Endothelial cell of hepatic sinusoid (primary cell): ENCODE measurements around the gene POLR2L.

Experiments
- in situ Hi-C: cut with HindIII; loops from 2 replicates; pipeline ENCODE4 v1.10.0; 2017; ENCODE audit warnings: low sequenced_read_pairs

Gene POLR2L

DNA sequence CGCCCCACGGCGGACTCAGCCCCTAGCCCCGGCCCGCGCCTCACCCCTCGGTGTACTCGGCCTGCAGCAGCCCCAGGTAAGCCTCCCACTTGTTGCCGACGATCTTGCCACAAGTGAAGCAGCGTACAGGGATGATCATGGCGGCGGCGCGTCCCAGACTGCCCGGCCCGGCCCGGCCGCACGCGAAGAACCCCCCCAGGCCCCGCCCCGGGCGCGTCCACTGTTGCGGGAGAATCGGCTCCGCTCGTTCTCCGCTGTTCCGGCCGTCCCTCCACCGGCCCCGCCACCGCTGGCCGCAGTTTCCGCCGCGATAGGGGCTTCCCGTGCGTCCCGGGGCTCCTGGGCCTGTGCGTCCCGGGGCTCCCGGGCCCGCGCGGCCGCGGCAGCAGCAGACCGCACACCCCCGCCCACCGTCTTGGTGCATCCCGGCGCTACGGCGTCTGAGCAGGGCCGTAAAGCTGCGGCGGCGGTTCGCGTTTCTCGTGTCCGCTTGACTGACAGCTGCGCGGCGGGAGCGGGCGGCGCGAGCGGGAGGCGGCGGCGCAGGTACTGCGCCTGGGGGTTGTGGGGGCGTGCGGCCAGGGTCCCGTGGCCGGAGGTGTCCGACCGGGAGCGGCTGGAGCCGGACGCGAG is at the start of gene POLR2L, which contains the start of gene TSPAN4:
Gene POLR2L, minus strand, starts transcription at position 160 of the 633 bp plus-strand sequence. Its CDS starts 21 bp downstream, at position 139.
Gene TSPAN4, plus strand, starts transcription at position 483 of the 633 bp plus-strand sequence. CDS start 7,453 bp downstream, outside the sequence.
- in situ Hi-C loops, result no loop called here

DNA sequence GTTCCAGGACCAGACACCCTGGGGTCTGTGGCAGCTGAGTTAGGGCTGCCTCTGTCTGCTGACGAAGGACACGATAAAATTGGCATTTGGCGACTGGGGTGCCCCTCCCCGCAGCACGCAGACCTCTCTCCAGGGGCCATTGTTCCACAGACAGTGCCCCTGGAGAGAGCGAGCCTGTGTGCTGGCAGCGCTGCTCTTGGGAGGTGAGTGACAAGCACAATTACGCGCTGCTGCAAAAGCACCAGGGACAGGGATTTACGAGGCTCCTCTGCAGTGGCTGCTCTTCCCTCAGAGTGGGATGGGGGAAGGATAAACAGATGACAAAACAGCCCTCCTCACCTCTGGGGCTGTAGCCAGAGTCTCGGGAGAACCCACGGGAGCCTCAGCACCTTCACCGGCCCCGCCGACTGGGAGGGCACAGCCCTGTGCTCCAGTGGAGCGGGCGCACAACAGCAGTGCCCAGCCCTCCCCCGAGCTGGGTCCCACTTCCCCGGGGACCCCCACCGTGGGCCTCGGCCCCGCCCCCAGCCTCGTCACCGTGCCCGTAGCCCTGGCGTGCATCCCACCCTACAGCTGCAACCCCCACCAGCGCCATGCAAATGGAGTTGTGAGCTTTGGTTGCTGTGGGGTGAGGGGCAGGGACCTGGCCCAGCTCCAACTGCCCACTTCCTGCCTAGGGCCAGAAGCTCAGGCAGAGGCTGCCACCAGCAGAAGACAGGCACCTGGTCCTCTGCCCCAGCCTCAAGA is 48.6 kb upstream of the POLR2L start:
- in situ Hi-C loops, result no loop called here

DNA sequence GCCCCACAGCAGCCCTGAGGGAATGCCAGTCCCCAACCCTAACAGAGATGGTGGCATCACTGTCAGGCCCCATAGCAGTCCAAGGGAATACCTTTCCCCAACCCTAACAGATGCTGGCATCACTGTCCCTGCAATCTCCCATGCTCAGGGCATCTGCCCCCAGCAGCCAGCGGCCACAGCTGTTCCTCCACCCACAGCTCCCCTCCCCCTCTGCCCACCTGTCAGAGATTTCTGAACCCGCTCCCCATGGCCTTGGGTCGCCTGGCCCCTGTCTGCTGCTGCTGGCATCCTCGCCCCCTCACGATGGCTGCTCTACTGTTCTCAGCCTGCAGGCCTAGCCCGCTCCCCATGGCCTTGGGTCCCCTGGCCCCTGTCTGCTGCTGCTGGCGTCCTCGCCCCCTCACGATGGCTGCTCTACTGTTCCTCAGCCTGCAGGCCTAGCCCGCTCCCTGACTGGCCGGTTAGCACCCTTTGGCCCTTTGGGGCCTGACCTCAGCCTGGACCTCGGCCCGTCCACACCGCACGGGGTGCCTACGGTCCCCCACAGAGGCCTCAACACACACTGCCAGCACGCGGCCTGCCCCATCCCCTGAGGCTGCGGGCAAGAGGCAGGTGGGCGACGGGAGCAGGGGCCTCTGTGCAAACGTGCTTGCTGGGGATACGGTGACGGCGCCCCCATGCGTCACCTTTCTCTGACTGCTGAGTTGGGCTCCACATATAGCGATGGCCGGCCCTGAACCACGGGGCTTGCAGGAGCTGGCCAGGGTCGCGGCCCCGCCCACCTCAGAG is 47.6 kb upstream of the POLR2L start:
- in situ Hi-C loops, result no loop called here

DNA sequence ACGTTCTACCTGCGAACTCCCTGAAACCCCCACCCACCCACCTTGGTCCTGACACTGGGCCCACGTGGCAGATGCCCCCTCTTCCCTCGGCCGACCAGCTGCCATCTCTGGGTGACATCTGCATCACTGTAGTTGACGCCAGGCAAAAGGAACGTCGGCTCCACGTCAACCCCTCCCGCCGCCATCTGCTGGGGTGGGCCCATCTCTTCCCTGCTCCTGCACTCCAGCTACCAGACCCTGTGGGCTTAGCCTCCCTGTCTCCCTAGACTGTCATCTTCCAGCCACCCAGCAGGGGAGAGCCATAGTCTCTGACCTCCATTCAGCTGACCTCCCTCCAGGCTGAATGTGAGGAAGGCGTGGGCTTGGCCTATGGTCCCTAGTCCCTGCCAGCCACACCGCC is 46.9 kb upstream of the POLR2L start:
- in situ Hi-C loops, result no loop called here

DNA sequence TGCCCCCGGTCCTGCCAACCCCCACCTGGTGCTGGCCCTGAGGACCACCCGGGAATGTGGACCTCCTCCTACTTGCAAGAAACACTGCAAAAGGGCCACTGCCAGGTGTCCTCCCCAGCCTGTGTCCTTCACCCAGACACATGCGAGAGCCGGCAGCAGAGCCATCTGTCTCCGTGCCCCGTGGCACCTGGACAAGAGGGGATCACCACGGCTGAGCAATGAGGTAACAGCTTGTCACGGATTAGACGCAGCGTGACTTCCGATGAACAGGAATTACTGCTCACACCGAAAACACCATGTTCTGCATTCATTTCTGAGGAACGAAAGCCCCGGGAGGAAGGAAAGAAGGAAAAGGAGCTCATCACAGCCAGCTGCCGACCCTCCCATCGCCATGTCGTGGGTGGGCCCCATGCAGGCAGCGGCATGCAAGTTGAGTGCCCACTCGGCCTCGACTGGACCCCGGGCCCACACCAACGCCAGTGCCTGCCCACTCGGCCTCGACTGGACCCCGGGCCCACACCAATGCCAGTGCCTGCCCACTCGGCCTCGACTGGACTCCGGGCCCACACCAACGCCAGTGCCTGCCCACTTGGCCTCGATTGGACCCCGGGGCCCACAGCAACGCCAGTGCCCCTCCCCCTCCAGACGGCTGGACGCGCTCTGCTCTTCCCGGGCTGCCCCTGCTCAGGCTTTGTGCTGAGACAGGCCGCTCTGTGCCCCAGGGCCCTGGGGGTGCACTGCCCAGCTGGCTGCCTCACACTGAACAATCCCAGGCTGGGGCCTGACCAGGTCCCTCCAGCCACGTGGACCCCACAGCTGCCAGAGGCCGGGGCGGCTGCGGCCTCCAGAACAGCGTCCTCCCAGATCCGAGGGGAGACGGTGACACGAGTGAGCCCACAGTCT is 46.2 kb upstream of the POLR2L start:
- in situ Hi-C loops, result no loop called here

DNA sequence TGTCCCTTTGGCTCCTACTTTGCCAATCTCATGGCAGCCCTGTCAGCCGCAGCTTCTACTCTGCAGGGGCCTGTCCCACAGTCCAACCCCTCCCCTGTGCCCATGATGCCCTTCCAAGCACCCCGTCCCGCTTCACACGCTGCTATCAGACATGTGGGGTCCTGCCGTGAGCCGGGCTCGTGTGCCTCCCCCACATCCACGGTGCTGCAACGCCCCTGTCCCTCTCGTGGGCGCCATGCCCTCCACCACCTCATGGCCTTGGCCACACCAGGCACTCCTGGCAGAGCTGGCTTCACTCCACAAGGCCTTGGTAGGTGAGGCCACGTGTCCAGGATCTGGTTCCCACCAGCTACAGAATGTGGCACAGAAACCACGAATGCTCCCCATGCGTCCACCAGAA is 45.3 kb upstream of the POLR2L start:
- in situ Hi-C loops, result no loop called here

DNA sequence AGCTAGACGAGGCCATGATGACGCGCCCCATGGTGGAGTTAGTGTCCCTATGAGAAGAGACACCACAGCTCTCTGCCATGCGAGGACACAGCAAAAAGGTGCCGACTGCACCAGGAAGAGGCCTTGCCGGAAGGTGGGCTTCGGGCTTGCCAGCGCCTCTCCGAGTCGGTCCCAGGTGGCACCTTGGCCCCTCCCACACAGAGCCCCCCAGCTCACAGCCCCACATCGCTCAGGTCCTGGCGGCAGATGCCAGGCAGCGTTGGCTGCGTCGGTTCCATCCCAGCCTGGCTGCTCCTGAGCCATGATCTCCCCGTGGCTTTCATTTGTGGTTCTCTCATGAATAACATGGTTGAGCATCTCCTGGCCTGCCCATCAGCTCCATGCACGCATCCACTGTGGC is 44.2 kb upstream of the POLR2L start:
- in situ Hi-C loops, result no loop called here

DNA sequence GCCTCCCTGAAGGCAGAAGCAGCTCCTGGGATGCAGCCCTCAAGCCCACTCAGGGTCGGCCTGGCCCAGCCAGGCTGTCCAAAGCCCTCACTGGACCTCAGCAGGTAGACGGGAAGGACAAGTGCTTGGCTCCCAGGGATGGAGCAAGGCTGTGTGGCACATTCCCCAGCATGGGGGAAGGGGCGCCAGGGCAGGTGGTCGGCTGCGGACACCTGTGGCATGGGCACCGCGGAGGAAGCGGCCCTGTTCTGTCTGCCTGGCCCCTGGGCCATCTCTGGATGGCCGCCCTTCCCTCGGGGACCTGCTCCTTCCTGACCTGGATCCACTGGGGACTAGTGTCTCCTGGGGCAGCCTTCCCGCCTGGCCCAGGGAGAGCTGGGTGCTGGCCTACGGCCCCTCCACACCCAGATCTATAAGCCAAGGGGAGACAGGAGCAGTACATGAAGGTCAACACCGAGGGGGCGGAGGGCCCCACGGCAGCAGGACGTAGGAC is 42.3 kb upstream of the POLR2L start:
- in situ Hi-C loops, result no loop called here

DNA sequence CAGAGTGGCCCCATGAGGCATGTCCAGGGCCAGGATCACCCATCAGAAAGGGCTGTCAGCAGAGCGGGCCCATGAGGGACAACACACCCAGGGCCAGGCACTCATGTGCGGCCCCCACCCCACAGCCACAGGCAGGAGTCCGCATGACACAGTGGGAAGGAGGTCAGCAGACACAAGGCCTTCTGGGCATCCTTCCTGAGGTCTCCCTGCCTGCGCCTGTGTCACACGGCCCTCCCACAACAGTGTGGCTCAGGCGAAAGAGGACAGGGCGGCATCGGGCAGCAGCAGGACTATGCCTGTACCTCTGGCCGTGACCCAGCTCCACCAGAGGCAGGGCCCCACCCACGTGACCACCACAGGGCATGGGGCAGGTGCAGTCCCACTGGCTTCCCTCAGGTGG is 41.2 kb upstream of the POLR2L start:
- in situ Hi-C loops, result no loop called here

DNA sequence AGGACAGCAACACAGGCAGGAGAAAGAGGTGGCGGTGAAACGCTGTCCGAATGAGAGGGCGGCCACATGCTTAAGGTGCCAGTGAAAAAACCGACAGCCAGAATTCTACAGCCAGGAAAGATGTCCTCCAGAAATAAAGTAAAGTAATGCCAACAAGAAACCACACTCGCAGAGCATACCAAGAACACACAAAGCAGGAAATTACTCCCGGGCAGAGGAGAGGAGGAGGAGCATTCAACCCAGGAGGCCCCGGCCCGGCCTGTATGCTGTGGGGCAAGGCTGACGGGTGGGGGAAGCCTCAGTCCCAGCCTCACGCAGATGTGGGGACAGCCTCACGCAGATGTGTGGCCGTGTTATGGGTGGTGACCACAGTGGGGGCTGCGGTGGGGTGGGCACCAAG is 40.3 kb upstream of the POLR2L start:
- in situ Hi-C loops, result no loop called here

DNA sequence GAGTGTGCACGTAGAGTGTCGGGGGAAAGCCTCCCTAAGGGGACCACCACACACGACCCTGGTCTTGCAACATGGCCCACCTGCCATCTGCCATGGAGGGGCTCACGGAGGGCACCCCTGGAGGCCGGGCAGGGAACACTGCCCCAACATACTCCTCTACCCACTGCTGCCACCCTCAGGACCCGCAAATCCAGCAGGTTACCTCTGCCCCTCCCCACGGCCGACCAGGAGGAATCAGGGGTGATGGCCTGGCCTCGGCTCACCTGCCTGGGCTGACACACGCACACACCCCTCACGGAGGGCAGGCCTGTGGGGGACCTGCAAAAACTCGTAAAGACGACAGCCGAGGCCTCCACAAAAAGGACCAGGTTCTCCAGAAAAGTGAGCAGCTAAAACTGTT is 38.1 kb upstream of the POLR2L start:
- in situ Hi-C loops, result no loop called here

DNA sequence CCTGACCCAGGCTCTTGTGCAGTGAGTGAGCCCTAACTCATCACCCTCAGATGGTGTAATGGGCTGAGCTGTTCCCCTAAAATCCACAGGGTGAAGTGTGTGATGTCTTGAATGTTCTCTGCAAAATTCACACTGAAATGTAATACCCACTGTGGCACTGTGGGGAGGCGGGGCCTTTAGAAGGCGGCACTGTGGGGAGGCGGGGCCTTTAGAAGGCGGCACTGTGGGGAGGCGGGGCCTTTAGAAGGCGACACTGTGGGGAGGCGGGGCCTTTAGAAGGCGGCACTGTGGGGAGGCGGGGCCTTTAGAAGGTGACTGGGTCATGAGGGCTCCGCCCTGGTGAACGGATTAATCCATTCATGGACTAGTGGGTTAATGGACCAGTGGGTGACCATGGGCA is 35.2 kb upstream of the POLR2L start:
- in situ Hi-C loops, result no loop called here

DNA sequence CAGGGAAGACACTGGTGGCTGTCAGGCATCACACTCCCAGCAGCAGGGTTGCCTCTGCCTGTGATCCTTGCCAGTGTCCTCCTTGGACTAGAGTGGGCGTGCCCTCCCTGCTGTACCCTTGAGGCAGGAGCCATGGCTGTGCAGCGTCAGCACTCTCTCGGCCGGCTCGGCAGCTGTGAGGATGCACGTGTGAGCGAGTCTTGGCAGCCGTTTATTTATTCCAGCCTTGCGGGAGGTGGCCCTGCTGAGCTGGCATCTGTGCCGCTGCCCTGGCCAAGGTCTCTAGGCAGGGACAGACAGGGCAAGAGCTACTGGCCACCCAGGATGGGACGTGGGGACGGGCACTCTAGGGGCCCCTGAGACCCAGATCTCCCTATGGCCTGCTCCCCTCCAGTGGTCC is 34.2 kb upstream of the POLR2L start:
- in situ Hi-C loops, result no loop called here

DNA sequence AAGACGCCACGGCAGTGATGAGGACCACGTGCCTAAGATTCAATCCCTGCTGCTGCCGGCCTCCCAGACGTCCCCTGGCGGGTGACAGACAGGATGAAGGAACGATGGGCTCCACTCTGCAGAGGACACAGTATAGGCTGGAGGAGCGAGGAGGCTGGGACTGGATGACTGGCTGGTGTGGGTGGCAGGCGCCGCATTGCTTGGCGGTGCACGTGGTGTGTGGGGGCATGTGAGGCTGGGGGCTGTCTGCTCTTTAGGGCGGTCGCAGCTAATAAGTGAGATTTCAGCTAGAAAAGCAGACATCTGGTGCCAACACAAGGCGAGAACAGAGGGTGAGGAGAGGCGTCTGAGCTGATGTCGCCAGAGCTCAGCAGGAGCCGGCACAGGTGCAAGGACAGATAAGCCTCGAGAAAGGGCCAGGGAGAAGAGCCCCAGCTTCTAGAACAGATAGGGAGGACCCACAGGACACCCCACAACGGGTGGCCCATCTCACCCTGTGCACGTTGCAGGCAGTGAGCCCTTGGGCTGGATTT is 33.5 kb upstream of the POLR2L start:
- in situ Hi-C loops, result no loop called here

DNA sequence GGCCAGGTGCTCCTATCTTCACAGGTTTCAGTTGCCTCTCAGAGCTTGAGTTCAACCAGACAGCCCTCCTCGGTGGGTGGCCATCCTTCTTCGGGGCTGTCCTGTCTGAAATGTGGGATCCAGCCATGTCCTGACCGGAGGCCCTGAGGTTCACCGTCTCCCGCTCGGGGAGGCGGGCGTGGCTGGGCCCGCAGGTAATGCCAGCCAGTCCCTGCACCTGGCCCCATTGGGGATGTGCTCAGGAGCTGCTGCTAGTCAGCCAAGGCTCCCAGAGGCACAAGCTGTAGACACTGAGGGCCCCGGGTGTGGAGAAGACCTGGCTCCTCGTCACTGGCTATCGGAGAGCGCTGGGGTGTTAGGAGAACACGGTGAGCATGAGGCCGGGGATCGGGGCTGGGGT is 32.9 kb upstream of the POLR2L start:
- in situ Hi-C loops, result no loop called here

DNA sequence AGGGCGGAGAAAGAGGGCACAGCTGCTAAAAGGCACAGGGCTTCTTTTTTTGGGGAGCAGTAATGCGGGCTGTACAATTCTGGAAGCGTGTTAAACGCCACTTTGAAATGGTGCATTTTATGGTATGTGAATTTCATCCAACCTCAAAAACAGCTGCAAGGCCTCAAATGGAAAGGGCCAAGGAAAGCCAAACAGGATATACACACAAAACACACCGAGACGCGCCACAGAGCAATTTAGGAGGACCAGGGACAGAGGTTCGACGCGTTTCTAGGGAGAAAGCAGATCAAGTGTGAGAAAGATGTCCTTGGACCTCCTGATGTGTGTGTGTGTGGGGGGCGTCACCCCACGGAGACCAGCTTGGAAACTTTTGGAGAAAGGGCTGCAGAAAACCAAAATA is 31.4 kb upstream of the POLR2L start:
- in situ Hi-C loops, result no loop called here

DNA sequence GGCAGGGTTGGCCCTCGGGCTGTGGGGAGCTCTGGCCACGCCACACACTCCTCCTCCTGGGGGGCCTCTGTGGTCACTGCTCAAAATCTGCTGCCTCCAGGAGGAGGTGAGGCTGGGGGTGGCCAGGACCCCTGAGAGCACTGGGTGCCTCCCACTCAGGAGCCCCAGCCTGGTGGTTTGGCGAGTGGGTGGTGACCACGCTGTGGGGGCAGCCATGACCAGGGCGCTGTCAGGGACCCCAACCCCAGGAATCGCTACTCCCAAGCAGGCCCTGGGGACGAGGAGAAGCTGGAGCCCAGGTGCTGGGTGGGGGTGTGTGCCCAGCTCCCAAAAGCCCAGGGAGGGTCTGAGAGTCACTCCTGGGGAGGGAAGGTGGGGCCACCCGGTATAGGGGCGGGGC is 30.5 kb upstream of the POLR2L start:
- in situ Hi-C loops, result no loop called here

DNA sequence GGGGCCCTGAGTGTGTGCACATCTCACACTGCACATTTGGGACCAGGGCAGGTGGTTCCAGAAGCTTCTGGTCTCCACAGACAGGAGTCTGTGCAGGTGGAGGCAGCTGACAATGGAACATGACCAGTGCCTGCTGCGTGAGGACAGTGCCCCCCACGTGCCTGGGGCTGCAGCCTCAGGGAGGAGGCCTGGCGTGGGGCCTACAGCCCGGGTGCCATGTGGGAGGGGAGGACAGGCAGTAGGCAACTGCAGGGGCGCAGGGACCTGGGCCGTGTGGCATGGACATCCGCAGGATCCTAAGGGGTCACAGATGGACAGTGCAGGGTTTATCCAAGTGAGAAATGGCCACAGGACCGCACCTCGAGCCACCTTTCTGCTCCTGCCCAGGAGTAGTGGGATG is 29.1 kb upstream of the POLR2L start:
- in situ Hi-C loops, result no loop called here

DNA sequence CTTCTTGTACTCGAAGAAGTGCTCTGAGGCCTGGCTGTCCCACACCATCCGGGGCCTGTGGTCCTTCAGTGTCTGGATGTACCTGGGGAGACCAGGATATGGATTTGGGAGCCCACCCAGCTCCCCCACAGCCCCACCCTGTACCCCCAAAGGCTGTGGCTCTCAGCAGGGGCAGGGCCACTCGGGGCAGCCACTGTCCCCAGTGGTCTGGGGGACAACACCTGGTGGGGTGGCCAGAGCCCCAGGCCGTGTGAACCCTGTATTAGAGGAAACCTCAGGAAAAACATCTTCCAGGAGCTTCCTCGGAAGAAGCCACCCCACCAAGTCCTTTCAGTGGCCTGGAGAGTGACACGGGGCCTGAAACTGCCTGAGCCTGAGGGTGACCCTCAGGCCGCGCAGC is 28.1 kb upstream of the POLR2L start:
- in situ Hi-C loops, result no loop called here

DNA sequence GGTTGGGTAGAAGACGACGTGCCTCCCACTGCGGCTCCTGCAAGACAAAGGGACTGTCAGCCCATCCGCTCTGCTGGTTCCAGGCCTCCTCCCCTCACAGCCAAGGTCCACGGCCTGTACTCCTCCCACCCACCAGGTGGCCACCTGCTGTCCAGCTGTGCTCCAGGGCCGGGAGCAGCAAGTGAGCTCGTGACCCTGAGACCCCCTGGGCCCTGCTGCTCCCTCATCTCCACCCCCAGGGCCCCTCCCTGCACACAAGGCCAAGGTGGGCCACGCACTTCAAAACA is 27.7 kb upstream of the POLR2L start:
- in situ Hi-C loops, result no loop called here
